Activated CD4-positive, alpha-beta T cell treated with anti-CD3 and anti-CD28 coated beads, Interleukin-2, amount 50 U/mL, for 16 hours (primary cell): Measurements from ENCODE around the gene ELMOD3.
"Not testable (repeated sequence)": the region's sequence is repeated elsewhere in the genome, so short reads cannot be mapped to it uniquely, and the experiment has no call there.

Experiments used
- DNase-seq: peaks from one replicate; pipeline ENCODE4 v3.0.0-alpha.2; 2020

The ELMOD3 gene

DNA sequence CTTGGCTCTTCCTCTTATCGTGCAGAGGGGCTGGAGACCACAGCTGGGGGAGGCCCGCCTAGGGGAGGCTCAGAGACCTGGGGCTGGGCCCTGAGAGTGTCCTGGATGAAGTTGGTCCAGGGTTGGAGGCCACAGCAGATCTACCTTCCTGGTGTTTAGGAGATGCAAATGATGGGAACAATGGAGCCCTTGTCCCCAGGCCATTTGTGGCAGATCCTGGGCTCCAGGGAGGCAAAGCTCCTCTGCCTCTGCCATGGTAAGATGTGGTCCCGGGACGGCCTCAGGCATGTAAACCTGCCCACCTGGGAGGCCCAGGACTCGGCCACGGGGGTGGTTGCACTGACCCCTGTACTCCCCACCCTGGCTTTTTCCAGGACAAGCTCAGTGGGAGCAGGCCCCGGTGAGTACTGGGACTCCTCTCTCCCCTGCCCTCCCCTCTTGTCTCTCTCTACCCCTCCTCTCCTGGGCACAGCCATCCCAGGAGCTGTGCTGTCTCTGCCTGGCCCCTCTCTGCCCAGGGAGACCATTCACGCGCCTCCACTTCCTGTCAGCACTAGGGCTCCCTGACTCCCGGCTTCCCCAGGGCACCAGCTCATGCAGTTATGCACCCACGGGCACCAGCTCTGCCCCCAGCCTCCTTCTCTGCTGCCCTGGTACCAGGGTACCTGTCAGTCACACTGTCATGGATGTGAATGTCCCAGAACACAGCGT, 74.8 kb downstream of the ELMOD3 start:
- no peak for DNase-seq

DNA sequence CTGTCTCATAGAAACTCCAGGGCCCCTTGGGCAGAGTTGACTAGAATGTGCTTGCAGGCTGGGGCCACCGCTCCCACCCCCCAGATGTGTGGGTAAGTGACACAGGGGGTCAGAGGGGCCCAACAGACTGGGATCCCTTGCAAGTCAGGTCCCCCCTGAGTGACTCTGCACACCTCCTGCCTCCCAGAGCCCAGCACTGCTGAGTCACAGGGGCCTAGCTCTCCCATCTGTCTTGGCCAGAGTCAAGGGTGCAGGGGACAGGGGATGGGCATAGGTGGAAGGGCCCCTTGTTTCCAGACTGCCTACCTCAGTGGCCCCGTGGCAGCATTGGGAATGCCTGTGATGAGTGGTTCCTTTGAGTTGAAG, 75.3 kb downstream of the ELMOD3 start:
- DNase-seq = no peak

DNA sequence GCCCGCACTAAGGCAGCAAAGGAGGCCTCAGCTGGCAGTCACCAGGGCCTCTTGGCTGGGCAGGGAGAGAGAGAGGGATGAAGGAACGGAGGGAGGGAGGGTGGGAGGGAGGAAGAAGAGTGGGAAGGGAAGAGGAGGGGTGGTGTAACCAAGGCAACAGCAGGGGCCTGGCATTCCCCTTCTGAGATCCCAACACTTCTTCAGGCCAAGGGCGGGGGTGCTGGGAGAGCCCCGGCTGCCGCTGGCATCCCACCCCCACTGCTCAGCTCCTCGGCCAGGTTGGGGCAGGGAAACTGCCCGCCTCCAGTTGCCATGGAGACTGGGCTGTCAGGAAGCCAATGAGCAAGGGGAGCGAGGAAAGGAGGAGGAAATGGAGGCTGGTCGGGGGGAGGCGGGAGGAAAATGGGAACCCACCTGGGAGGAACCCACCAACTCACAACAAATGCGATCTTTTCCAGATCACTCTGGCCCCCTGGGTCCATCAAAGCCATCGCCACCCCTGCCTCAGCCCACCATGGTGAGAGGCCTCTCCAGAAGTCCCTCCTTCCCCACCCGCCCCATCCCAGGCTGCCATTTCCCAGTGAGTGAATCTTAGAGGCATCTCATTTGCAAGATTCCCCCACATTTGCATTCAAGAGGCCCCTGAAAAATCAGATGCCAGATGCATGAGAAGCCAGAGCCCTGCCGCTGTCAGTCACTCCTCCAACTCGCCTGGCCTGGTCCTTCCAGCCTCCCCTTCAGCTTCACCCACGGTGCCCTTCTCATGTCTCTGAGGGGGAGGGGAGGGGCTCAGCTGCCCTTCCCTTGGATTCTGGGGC, 76.4 kb downstream of the ELMOD3 start:
- DNase-seq = no peak

DNA sequence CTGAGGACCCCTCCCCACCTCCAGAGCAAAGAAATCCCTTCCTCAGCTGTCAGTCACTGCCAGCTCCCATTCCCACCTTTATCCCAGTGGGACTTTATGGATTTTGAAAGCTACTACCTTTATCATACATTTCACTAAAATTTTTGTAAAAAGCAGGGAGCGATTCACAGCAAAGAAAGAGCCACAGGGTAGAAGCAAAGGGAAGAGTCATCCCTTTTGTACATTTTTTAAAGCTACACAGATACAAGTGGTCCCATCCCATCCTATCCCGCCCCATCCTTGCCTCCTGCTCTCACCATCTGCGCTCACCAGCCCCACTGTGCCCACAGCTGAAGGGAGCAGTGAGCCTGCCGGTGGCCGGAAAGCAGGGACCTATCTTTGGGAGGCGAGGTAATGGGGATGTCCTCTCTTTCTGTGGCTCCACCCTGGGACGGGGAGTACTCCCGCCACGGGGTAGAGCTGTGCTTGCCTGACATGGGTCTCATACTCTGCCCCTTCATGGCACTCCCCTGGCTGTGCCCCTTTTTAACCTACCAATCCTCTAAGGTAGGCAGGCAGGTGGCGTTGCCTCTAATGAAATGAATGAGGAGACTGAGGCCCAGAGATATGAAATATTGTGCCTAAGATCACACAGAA, 77.1 kb downstream of the ELMOD3 start:
- no peak for DNase-seq

DNA sequence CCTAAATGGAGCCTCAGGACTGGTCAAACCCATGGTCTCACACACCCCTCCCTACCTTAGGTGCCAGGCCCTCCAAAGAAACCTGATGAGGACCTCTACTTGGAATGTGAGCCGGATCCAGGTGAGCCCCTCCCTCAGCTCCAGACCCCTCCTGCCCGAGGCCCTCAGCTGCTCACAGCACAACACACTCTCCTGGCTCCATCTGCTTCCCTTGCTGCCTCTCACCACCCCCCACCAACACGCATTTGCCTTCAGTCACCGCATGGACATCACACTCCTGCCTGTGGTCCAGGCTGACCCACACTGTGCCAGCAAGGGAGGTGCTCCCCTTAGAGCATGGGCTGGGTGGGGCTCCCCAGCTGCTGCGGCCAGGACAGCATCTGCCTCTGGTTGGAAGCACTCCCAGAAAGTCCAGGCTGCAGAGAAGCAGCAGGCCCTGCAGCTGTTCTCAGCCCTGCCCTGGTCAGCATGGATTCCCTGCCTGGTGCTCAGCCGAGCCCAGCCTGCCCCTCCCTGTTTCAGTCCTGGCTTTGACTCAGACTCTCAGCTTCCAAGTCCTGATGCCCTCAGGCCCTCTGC, 79.0 kb downstream of the ELMOD3 start:
- DNase-seq = no peak

DNA sequence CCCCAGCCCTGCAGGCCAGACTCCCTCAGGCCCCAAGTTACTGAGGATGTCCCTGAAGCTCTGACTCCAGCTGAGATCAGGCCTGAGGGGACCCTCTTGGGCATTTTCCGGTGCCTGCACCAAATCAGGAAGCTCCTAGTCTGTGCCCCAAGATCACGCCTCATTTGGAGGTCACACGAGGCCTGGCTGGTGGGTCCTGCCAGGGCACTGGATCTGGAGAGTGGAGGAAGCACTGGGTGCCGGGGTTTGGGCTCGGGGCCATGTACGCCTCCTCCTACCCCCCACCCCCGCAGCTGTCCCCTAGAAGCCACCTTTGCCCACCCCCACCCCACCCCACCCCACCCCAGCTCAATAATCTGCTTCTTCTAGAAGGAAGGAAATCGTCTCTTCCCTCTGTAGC, 80.1 kb downstream of the ELMOD3 start:
- DNase-seq = no peak

DNA sequence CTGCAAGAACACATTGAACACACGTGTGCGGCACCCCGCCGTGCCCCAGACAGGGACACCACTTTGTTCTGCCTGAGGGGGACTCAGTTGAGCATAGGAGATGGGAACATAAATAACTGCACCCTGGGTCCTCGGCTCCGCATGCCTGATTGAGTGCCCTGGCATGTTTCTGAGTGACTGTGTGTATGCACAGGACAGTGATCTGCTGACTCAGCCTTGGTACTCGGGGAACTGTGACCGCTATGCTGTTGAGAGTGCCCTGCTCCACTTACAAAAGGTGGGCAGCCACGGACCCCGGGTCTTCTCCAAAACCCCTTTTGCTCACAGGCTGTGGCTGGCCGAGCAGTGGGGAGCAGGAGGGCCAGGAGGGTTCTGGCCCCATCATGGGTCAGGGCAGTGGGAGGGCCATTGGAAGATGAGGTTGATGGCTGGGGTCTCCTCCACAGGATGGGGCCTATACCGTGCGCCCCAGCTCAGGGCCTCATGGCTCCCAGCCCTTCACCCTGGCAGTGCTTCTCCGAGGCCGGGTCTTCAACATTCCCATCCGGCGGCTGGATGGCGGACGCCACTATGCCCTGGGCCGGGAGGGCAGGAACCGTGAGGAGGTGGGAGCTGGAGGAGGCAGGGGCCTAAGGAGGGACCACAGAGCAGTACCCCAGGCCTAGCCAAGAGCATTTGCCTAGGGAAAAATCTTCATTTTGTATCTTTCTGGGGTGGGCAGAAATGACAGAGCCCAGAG, 80.8 kb downstream of the ELMOD3 start:
- DNase-seq = no peak

DNA sequence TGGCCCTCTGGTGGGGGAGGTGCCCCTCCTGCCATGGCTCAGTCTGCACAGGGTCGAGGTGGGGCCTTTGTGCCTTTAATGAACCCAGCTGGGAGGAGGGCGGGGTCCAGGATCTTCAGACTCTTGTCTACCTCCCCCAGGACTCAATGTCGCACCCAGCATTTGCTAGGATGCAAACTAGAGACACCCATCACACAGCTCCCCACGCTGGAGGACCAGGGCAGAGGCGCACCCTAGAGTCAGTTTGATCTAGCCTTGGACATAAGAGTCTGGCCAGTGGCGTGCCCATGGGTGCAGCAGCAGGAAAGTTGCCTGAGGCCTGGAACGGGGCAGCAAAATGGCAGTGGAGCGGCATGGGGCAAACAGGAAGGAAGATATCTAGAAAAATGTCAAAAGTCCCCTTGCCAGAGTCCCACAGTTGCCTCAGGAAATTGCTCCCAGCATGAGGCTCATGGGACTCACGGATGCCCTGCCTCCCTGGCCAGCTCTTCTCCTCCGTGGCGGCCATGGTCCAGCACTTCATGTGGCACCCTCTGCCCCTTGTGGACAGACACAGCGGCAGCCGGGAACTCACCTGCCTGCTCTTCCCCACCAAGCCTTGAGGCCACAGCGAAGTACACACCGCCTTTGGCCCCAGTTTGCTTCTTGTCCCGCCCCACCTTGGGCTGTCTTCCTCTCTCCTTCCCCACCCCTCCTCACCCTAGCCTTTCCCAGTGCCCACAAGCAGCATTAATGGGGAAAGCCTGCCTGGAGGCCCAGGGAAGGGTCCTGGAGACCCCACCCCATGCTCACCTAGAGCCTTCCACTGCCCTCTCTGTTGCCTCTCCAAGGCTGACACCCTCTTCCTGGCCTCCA, 81.6 kb downstream of the ELMOD3 start:
- no peak for DNase-seq

DNA sequence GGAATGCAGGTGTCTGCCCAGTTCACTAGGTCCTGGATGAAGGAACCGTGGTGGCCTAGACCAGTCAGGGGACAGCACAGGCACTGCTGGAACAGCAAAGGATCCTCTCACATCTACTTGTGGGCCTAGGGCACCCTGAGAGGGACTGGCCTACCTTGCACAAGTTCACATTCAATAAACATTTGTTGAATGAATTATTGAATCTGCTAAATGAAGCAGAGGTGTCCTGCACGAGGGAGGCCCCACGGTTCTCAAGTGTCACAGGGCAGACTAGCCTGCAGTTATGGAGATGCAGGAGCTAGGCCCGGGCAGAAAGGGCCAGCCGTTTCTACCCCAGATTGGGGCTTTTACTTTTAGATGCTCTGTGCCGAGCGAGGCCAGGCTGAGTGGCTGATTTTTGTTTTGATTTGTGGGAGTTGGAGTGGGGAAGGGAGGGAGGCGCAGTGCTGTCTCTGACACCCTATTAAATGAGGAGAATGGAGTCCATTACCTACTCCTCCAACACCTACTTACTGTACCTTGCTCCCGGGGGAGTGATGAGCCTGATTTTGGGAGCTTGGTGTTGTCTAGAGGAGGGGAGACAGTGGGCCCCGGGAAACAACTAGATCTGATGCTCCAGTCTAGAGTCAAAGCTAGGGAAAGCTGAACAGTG, 82.4 kb downstream of the ELMOD3 start:
- no peak for DNase-seq

DNA sequence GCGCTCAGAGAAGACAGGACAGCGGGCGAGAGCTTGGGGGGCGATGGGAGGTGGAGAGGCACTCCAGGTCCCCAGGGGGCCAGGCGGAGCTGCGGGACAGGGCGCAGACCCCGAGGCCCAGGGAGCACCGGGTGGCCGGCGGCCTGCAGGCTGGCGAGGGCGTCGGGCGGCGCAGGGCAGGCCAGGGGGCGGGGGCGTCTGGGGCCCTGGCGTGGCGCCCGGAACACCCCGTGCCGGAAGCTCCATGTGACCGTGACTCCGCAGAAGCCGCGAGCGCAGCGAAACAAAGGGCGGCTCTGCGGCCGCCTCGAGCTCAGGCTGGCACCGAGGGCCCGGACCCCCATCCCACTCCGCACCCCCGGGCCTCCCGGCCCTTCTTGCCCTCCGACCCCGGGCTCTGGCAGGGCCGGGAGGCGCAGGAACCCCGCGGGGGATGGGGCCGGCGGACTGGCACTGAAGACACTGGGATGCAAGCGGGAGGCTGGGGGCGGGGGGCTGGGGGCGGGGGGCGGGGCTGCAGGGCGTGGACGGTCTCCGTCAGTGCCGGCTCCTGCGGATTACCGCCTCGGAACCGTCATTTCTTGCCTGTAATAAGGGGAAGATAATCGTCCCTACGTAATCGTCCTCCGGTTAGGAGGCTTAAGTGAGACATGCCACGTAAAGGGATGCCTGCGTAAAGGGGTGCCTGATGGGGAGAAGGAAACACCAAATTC, 83.1 kb downstream of the ELMOD3 start:
- DNase-seq = peak; percentile 86

DNA sequence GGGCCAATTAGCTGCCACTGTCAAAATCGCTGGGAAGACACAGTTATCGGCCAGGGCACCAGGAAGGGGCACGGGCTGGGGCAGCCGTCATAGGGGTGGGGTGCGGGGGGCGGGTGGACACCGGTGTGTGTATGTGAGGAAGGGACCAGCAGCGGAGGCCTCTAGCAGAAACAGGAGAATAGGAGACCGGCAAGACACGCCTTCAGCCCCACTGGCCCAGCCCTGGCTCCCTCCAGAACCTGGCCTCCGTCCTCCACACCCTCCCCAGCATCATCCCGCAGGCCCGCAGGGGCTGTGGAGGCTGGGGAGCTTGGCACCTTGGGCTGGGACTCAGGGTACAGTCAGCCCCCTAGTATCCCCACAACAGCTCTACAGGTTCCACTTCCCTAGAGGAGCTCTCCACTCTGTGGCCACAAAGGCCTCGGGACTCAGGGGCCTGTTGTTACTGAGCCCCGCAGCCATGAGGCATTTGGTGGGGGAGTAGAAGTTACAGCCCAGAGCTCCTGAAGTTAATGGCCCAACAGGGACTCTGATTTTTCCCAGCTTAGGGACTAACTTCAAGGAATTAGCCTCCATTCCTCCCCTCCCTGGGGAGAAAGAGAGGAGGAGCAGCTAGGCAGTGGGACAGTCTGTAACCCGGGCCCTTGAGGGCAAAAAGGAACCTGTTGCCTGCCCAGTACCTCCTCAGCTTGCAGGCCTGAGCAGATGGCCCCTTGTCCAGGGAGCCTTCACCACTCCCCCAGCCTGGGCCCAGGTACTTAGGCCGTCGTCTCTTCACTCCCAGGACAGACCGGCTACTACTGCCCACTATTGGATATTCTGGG, 83.8 kb downstream of the ELMOD3 start:
- no peak for DNase-seq

DNA sequence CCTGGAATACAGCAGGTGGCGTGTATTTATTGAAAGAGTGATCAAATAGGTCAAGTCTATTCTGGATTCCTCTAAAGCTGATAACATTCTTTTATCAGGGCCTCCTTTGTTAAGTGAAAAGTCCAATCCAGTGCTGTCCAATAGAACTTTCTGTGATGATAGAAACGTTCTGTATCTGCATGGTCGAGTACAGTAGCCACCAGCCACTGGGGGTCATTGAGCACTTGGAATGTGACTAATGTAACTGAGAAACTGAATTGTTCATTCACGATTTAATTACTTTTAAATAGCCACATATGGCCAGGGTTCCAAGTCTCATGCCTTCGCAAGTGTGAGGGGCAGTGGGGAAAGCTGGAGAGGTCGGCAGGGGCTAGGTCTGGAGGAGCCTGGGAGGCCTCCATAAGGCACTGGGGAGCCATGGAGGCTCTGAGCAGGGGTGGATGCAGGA, 84.5 kb downstream of the ELMOD3 start:
- DNase-seq = no peak

DNA sequence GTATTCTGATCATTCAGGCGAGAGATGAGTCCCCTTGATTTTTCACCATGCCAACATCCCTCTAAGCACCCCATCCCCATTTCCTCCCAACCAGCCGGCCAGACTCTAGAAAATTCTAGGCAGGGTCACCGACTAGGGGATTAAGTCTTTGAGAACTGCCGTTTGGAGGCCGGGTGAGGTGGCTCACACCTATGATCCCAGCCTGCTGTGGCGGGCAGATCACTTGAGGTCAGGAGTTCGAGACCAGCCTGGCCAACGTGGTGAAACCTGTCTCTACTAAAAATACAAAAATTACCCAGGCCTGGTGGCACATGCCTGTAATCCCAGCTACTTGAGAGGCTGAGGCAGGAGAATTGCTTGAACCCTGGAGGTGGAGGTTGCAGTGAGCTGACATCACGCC, 85.0 kb downstream of the ELMOD3 start:
- DNase-seq = not testable (repeated sequence)

DNA sequence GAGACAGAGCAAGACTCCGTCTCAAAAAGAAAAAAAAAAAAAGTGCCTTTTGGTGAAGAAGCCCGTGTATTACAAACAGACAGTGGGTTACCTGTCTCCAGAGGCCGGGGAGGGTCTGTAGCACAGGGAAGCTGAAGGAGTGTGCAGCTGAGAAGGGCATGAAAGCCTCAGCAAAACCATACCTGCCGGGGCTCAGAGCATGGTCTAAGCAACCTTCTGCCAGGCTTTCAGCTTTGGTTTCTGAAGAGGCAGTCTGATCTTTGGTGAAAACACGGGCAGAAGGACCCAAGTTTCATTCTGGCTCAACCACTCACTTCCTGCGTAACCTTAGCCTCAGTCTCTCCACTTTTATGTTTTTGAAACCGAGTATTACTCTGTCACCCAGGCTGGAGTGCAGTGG, 85.4 kb downstream of the ELMOD3 start:
- DNase-seq = peak; percentile 79

DNA sequence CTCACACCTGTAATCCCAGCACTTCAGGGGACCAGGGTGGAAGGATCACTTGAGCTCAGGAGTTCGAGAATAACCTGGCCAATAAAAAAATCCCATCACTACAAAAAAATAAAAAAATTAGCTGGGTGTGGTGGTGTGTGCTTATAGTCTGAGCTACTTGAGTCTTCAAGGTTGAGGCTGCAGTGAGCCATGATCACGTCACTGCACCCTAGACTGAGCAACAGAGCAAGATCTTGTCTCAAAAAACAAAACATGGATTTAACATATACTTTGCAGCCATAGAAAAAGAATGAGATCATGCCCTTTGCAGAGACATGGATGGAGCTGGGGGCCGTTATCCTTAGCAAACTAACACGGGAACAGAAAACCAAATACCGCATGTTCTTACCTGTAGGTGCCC, 86.2 kb downstream of the ELMOD3 start:
- no peak for DNase-seq
